ENCODE data around the gene MYCBPAP. TPM values are rescaled to one million over a fixed set of nuclear protein-coding genes. Genes with fewer than 3 reads are reported as not detected.
A peak's percentile ranks its signal among the peaks of the same experiment; 100 is the strongest.

The MYCBPAP gene
- total RNA-seq, 1 donor from 2014 or later, result 1.7 TPM

DNA sequence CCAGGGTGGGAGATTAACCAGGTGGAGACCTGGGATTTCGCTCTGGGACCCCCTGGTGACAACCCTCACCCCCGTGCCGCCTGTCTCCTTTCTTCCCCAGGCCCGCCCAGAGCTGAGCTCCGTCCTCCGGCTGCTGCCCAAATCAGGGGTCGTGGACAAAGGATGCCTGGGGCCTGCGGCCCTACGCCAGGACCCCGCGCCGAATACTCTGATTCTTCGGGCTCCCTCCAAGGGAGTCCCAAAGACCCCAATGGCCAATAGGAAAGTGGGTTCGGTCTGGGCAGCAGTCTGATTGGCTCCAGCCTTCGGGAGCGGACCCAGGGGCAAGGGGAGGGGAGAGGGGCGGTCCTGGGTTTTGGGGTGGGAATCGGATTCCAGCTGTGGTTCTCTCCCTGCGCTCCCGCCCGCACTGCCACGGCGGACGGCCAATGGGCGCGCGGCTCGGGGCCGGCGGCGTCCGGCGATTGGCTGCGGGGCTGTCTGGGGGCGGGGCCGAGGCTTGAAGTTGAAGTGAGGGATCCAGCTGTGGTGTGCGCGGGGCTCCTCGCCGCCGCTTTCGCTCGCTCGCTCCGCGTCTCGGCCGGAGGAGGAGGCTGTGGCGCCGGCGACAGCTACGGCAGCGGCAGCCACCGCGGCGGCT is 52.1 kb downstream of the MYCBPAP start, which contains the start of gene CACNA1G:
Gene CACNA1G (plus strand): TSS at position 531 of the 640 bp plus-strand sequence. CDS start 745 bp downstream, outside the sequence.
- DNase-seq (ENCODE audit: low spot score, unreplicated experiment), result peak; percentile 90
- H3K4me1 Mint-ChIP-seq (ENCODE audit: low read depth), result peaks cover 5% of the 10 kb centered on the region
- no peaks in the 10 kb centered on the region for H3K36me3 Mint-ChIP-seq (ENCODE audit: insufficient read depth)
- no peaks in the 10 kb centered on the region for H3K9me3 Mint-ChIP-seq (ENCODE audit: low read depth)
- TF ChIP-seq, protein P1, sequence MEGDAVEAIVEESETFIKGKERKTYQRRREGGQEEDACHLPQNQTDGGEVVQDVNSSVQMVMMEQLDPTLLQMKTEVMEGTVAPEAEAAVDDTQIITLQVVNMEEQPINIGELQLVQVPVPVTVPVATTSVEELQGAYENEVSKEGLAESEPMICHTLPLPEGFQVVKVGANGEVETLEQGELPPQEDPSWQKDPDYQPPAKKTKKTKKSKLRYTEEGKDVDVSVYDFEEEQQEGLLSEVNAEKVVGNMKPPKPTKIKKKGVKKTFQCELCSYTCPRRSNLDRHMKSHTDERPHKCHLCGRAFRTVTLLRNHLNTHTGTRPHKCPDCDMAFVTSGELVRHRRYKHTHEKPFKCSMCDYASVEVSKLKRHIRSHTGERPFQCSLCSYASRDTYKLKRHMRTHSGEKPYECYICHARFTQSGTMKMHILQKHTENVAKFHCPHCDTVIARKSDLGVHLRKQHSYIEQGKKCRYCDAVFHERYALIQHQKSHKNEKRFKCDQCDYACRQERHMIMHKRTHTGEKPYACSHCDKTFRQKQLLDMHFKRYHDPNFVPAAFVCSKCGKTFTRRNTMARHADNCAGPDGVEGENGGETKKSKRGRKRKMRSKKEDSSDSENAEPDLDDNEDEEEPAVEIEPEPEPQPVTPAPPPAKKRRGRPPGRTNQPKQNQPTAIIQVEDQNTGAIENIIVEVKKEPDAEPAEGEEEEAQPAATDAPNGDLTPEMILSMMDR (IDR thresholded peaks at IDR 0.05; ENCODE audit: unreplicated experiment), result no peak
- H3K27ac Mint-ChIP-seq, result no peak within 1 kb of the TSS
- peak within 1 kb of the TSS; percentile 56 for H3K4me3 Mint-ChIP-seq (ENCODE audit: low read depth)
- peaks cover 73% of the 10 kb centered on the region for H3K27me3 Mint-ChIP-seq

DNA sequence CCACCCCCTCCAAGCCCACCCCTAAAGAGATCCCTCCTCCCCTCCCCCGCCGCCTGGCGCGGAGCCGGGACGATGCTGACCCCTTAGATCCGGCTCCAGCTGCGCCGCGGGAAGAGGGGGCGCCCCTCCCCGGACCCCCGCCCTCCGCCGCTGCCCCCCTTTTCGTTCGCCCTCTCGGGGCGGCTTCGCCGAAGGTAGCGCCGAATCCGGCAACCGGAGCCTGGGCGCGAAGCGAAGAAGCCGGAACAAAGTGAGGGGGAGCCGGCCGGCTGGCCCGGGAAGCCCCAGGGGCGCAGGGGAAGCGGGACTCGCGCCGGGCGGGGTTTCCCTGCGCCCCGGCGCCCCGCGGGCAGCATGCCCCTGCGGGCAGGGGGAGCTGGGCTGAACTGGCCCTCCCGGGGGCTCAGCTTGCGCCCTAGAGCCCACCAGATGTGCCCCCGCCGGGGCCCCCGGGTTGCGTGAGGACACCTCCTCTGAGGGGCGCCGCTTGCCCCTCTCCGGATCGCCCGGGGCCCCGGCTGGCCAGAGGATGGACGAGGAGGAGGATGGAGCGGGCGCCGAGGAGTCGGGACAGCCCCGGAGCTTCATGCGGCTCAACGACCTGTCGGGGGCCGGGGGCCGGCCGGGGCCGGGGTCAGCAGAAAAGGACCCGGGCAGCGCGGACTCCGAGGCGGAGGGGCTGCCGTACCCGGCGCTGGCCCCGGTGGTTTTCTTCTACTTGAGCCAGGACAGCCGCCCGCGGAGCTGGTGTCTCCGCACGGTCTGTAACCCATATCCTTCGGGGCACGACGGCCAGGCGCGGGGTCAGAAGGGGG is 52.9 kb downstream of the MYCBPAP start:
- TF ChIP-seq, protein P1 (IDR thresholded peaks at IDR 0.05; ENCODE audit: unreplicated experiment), result no peak
- no peak for DNase-seq (ENCODE audit: low spot score, unreplicated experiment)
- H3K4me1 Mint-ChIP-seq (ENCODE audit: low read depth), result peaks cover 5% of the 10 kb centered on the region

DNA sequence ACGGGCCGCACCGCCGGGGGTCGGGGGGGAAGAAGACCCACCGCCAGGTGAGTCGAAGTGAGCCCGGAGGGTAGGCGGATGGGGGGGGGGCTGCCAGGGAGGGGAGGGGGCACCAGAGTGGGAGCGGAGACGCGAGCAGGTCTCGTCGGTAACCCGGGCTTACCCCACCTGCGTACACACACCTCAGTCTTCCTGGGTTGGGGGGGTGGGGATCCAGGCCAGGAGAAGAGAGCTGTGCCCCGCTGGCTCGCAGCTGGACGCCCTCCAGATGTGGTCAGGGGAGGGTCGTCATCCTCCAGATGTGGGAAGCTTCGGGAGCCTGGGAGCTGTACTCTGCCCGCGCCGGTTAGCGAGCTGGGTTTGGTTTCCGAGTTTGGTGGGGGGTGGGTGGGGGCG is 53.5 kb downstream of the MYCBPAP start:
- Mint-ChIP-seq H3K9me3 (ENCODE audit: low read depth) (no peaks in the 10 kb centered on the region), H3K27me3 (peaks cover 81% of the 10 kb centered on the region), H3K36me3 (ENCODE audit: insufficient read depth) (no peaks in the 10 kb centered on the region), H3K27ac (no peak overlapping the region), H3K4me1 (ENCODE audit: low read depth) (peaks cover 11% of the 10 kb centered on the region), H3K4me3 (ENCODE audit: low read depth) (no peak overlapping the region)
- no peak for DNase-seq (ENCODE audit: low spot score, unreplicated experiment)
- TF ChIP-seq, protein P1 (IDR thresholded peaks at IDR 0.05; ENCODE audit: unreplicated experiment), result no peak

More for the DNA sequence above, 52.9 kb downstream of the MYCBPAP start:
- Mint-ChIP-seq H3K9me3 (ENCODE audit: low read depth) (no peaks in the 10 kb centered on the region), H3K27ac (no peak overlapping the region), H3K36me3 (ENCODE audit: insufficient read depth) (no peaks in the 10 kb centered on the region), H3K27me3 (peaks cover 81% of the 10 kb centered on the region), H3K4me3 (ENCODE audit: low read depth) (no peak overlapping the region)

DNA sequence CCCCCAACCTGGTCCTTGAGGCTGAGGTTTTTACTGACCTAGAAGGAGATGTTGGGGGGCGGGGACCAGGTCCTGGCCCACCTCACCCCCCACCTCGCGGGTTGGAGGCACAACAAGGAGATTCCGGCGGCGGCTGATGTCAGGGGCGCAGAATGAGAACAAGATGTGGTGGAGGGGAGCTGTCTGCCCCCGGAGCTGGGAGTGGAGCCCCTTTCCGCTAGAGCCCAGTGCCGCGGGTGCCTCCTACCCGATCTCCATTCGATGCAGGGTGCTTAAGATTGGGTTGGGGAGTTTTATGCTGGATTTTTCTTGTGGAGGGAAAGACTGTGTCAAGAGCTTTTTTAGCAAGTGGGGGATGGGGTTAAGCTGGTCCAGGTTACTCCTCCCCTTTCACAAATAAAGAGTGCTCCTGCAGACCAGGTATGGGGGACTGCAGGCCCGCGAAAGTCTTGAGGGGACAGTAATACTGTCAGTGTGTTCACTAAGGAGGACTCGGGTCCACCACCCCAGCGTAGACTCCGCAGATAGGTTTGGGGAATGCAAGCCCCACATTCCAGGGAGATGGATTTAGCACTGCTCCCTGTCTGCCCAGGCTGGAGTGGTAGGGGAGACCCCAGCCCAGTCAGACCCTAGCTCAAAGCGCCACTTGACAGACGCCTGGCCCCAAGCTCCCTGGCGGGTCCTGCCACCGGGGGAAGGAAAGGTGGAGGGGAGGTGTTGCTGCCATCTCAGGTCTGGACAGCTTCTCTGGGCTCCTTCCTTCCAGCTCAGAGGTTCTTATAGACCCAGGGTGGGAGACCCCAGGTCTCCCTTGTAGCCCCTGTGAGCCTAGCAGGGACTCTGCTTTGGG is 54.2 kb downstream of the MYCBPAP start:
- DNase-seq (ENCODE audit: low spot score, unreplicated experiment), result no peak
- Mint-ChIP-seq H3K36me3 (ENCODE audit: insufficient read depth) (no peaks in the 10 kb centered on the region), H3K4me3 (ENCODE audit: low read depth) (no peak overlapping the region), H3K9me3 (ENCODE audit: low read depth) (no peaks in the 10 kb centered on the region), H3K4me1 (ENCODE audit: low read depth) (peaks cover 15% of the 10 kb centered on the region), H3K27me3 (peaks cover 79% of the 10 kb centered on the region), H3K27ac (no peak overlapping the region)
- TF ChIP-seq, protein P1 (IDR thresholded peaks at IDR 0.05; ENCODE audit: unreplicated experiment), result no peak

DNA sequence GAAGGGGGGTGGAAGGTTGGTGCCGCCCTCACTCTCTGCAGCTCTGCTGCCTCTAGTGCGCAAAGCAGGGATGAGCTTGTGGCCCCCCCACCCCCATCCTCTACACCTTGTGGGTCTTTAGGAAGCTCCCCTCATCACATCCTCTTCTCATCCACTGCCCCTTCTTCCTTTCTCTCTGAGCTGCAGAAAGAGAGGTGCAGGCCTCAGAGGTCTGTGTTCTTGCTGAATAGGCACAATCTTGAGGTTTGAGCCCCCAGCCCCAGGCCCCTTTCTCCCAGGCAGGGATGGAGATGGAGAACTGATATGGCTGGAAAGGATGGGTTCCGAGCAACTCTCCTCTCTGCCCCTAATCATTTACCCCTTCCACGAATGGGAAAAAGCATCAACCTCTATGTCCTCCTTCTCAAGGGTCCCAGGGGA is 54.9 kb downstream of the MYCBPAP start:
- peaks cover 17% of the 10 kb centered on the region for H3K4me1 Mint-ChIP-seq (ENCODE audit: low read depth)
- peaks cover 79% of the 10 kb centered on the region for H3K27me3 Mint-ChIP-seq

More for the DNA sequence above, 54.9 kb downstream of the MYCBPAP start:
- H3K36me3 Mint-ChIP-seq (ENCODE audit: insufficient read depth), result no peaks in the 10 kb centered on the region
- no peaks in the 10 kb centered on the region for H3K9me3 Mint-ChIP-seq (ENCODE audit: low read depth)
- TF ChIP-seq, protein P1 (IDR thresholded peaks at IDR 0.05; ENCODE audit: unreplicated experiment), result no peak
- H3K4me3 Mint-ChIP-seq (ENCODE audit: low read depth), result no peak overlapping the region
- H3K27ac Mint-ChIP-seq, result no peak overlapping the region
- no peak for DNase-seq (ENCODE audit: low spot score, unreplicated experiment)

All from progenitor cell of endocrine pancreas (in vitro differentiated cells).